Astrocyte (in vitro differentiated cells and primary cell): ENCODE results near the gene DSG3.

Experiments used
- EZH2 ChIP-seq: IDR thresholded peaks from 2 replicates; pipeline ENCODE4 v1.6.1; 2012; ENCODE audit warnings: mild to moderate bottlenecking, low read length, inconsistent platforms; ENCODE audit not compliant: insufficient read depth
- TF ChIP-seq, protein P1 (sequence below): IDR thresholded peaks from 2 replicates; pipeline ENCODE4 v1.5.1; 2011; ENCODE audit warnings: low read depth, mild to moderate bottlenecking, inconsistent platforms, low read length, moderate library complexity; ENCODE audit not compliant: insufficient read depth

DNA sequence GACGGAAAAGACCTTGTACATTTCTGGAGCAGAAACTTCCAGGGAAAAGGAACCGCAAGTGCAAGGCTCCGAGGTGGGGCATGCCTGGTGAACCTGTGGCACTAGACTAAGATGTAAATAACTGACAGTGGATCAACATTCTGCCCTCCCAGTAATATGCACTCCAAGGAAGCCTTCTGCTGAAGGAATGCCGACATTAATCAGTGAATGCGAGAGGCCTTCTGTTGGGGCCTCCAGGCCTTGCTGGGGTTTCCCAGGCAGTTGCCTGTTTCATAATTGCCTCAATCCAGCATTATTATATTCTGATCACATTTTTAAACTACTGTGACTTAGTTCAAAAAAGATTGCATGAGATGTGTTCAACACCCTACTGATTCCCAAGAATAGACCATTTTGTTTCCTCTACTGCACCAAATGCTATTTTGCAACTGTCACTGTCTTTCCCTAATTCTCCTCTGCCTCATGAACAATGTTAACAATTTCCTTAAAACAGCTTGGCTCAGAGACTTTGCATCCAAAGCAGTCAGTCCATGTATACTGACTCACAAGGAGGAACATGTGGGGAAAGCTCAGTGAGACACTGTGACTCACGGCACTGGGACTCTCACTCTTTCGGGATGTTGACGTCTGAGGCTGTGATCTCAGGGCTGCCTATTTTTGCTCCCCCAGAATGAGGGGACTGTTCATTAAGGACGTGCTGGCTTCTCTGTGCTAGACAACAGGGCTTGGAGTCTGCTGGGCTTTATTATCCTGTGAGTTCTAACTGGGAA, 39.9 kb downstream of the DSG3 start:
- TF ChIP-seq, protein P1, sequence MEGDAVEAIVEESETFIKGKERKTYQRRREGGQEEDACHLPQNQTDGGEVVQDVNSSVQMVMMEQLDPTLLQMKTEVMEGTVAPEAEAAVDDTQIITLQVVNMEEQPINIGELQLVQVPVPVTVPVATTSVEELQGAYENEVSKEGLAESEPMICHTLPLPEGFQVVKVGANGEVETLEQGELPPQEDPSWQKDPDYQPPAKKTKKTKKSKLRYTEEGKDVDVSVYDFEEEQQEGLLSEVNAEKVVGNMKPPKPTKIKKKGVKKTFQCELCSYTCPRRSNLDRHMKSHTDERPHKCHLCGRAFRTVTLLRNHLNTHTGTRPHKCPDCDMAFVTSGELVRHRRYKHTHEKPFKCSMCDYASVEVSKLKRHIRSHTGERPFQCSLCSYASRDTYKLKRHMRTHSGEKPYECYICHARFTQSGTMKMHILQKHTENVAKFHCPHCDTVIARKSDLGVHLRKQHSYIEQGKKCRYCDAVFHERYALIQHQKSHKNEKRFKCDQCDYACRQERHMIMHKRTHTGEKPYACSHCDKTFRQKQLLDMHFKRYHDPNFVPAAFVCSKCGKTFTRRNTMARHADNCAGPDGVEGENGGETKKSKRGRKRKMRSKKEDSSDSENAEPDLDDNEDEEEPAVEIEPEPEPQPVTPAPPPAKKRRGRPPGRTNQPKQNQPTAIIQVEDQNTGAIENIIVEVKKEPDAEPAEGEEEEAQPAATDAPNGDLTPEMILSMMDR = no peak
- TF ChIP-seq EZH2 = no peak
